K562 (cell line): ENCODE results near the gene TCP11. TPM values are rescaled to one million over a fixed set of nuclear protein-coding genes. Genes with fewer than 3 reads are reported as not detected.

Experiments used
- ATAC-seq: fragments of 200-7000 bp; cut with Tn5 transposase; 3 replicates; pipeline ENCODE4 v1.9.1; 2020; ENCODE audit warnings: moderate library complexity
- BruUV-seq: library from RNA; stranded (reverse); fragments of 400-500 nt; replicated peaks from 2 replicates; lab custom pipeline; 2021; lab: Mats Ljungman, UMichigan
- CTCF ChIA-PET: fragments of 300-600 bp; formaldehyde crosslinking; extraction: SDS; loops from one replicate; lab custom pipeline; 2021; ENCODE audit warnings: low intra/inter-chr PET ratio; lab: Yijun Ruan, JAX
- POLR2A ChIA-PET: fragments of 300-600, 350-650 bp; sonication (Branson Sonifier 250); formaldehyde crosslinking; extraction: SDS; loops from one replicate; lab custom pipeline; 2021; ENCODE audit warnings: antibody characterized with exemption, inconsistent platforms; lab: Yijun Ruan, JAX
- DNase-seq, 4 experiments: peaks; one replicate each; pipeline versions ENCODE4 v3.0.0 to v3.0.0-alpha.2; 2011 to 2018; ENCODE audit warnings: low spot score in 3 of 4, mixed read lengths in 3 of 4; ENCODE audit errors: extremely low read depth in 1 of 4
- FAIRE-seq: peaks from 2 replicates; lab custom pipeline; 2011; peaks lifted over from hg19 to GRCh38; lab: Jason Lieb, UNC
- H2AFZ ChIP-seq: 2 replicates; pipeline ENCODE4 v1.6.0; 2011; ENCODE audit warnings: low read depth, low read length, control low read depth, inconsistent platforms
- H3K27ac ChIP-seq: fragments of 200-600 bp; 3 replicates; pipeline ENCODE4 v1.8.0; 2011; ENCODE audit warnings: low read depth, mild to moderate bottlenecking, control low read depth, inconsistent platforms, low read length, moderate library complexity, mixed read lengths; ENCODE audit errors: extremely low read depth
- H3K27me3 ChIP-seq, 2 experiments: fragments of 300-600 bp in 1 of 2; 2 replicates in 1 of 2; 3 replicates in 1 of 2; pipeline versions ENCODE4 v1.6.0 to v1.8.0; 2011; ENCODE audit warnings: inconsistent platforms in 2 of 2, low read length in 2 of 2, mild to moderate bottlenecking in 1 of 2, mixed read lengths in 1 of 2, moderate library complexity in 1 of 2; ENCODE audit not compliant: control insufficient read depth in 2 of 2, insufficient read depth in 2 of 2
- H3K36me3 ChIP-seq: fragments of 300-600 bp; 3 replicates; pipeline ENCODE4 v1.8.0; 2011; ENCODE audit warnings: mild to moderate bottlenecking, low read length, inconsistent platforms; ENCODE audit not compliant: control insufficient read depth, insufficient read depth
- H3K4me1 ChIP-seq, 2 experiments: fragments of 200-600 bp in 1 of 2; replicated peaks in 1 of 2; 2 replicates in 1 of 2; 3 replicates in 1 of 2; pipeline versions ENCODE4 v1.5.1 to v1.8.0; 2011; ENCODE audit warnings: inconsistent platforms in 2 of 2, low read length in 2 of 2, mild to moderate bottlenecking in 1 of 2, mixed read lengths in 1 of 2, moderate library complexity in 1 of 2; ENCODE audit not compliant: control insufficient read depth in 2 of 2, insufficient read depth in 2 of 2
- H3K4me2 ChIP-seq: 2 replicates; pipeline ENCODE4 v1.6.1; 2011; ENCODE audit warnings: low read length, control low read depth, inconsistent platforms, mixed read lengths; ENCODE audit not compliant: insufficient read depth
- H3K4me3 ChIP-seq: fragments of 200-600 bp; sonication (generic), shearing (Covaris generic); 2 replicates; pipeline ENCODE4 v1.5.1; 2016; ENCODE audit warnings: control low read depth, inconsistent platforms
- H3K79me2 ChIP-seq: fragments of 200-600 bp; 3 replicates; pipeline ENCODE4 v1.8.0; 2011; ENCODE audit warnings: low read length, inconsistent platforms; ENCODE audit not compliant: control insufficient read depth, insufficient read depth
- H3K9ac ChIP-seq, 2 experiments: 2 replicates each; pipeline versions ENCODE4 v1.6.0 to v1.6.1; 2011; ENCODE audit warnings: low read depth in 2 of 2, low read length in 2 of 2, control low read depth in 1 of 2, inconsistent platforms in 1 of 2, mild to moderate bottlenecking in 1 of 2, mixed read lengths in 1 of 2; ENCODE audit not compliant: insufficient read depth in 1 of 2
- H3K9me1 ChIP-seq: one replicate; pipeline ENCODE4 v1.6.0; 2011; ENCODE audit warnings: inconsistent platforms, mild to moderate bottlenecking, low read length, moderate library complexity; ENCODE audit not compliant: control insufficient read depth, insufficient read depth
- H3K9me3 ChIP-seq: replicated peaks from 2 replicates; pipeline ENCODE4 v1.5.1; 2011; ENCODE audit warnings: low read depth, low read length, inconsistent platforms; ENCODE audit not compliant: control insufficient read depth, insufficient read depth
- H4K20me1 ChIP-seq: replicated peaks from 2 replicates; pipeline ENCODE4 v1.6.1; 2011; ENCODE audit warnings: low read length, inconsistent platforms, mixed read lengths; ENCODE audit not compliant: control insufficient read depth, insufficient read depth
- BRCA1 ChIP-seq, 2 experiments: fragments of 450-650 bp in 1 of 2; sonication (generic) in 1 of 2; formaldehyde crosslinking in 1 of 2; IDR thresholded peaks; 2 replicates each; pipeline versions ENCODE4 v1.5.0 to v1.6.1; 2017 to 2020; ENCODE audit warnings: mild to moderate bottlenecking in 1 of 2, missing genetic modification reagents in 1 of 2
- FOS ChIP-seq: IDR thresholded peaks from 3 replicates; pipeline ENCODE4 v1.6.1; 2011; ENCODE audit not compliant: insufficient read length; ENCODE audit errors: extremely low read depth
- GABPB1 ChIP-seq: sonication (generic); formaldehyde crosslinking; IDR thresholded peaks from 2 replicates; pipeline ENCODE4 v1.8.0; 2022; ENCODE audit warnings: mild to moderate bottlenecking, missing genetic modification reagents
- NCOA2 ChIP-seq, 2 experiments: fragments of 450-650 bp; IDR thresholded peaks; 2 replicates each; pipeline ENCODE4 v1.6.1; 2018; ENCODE audit warnings: mild to moderate bottlenecking in 2 of 2, moderate library complexity in 1 of 2; ENCODE audit not compliant: partially characterized antibody in 2 of 2
- PYGO2 ChIP-seq: fragments of 450-650 bp; IDR thresholded peaks from 2 replicates; pipeline ENCODE4 v1.6.1; 2016; ENCODE audit warnings: mild to moderate bottlenecking, missing genetic modification characterization, moderate library complexity, missing compliant biosample characterization
- YBX1 ChIP-seq: fragments of 450-650 bp; IDR thresholded peaks from 2 replicates; pipeline ENCODE4 v1.7.1; 2016; ENCODE audit warnings: mild to moderate bottlenecking
- ZC3H8 ChIP-seq: fragments of 450-650 bp; IDR thresholded peaks from 2 replicates; pipeline ENCODE4 v1.6.1; 2017
- WGBS: fragments of 100-300 bp; shearing (Covaris generic); methylation state at CpG from one replicate; pipeline ENCODE4 v1.1.6; 2016; ENCODE audit warnings: low coverage, mixed read lengths; ENCODE audit not compliant: insufficient coverage; ENCODE audit errors: missing lambda C conversion rate; 5-methylcytosine and 5-hydroxymethylcytosine counted together
- in situ Hi-C: fragments of 300-500 bp; cut with MboI; formaldehyde crosslinking; loops from 4 replicates; pipeline ENCODE4 v1.15.0; 2018; ENCODE audit warnings: inconsistent platforms, mixed read lengths
- intact Hi-C: fragments of 100-400 bp; cut with micrococcal nuclease; formaldehyde crosslinking; loops from 2 replicates; pipeline ENCODE4 v1.14.2; 2022
- polyA plus RNA-seq, 8 experiments: library from polyadenylated mRNA; depleted of rRNA in 4 of 8; stranded (reverse) in 5 of 8; unstranded in 3 of 8; fragments of >200 nt; fragmentation: Nextera tagmentation in 2 of 8; fragmentation: Illumina TruSeq in 1 of 8; extraction: Ambion mirVana in 2 of 8; extraction: Trizol in 1 of 8; gene quantifications; 2 replicates each; pipeline versions ENCODE4 v1.2.1 to v1.2.3, GENCODE V29; 2011 to 2014; ENCODE audit warnings: inconsistent platforms in 1 of 8, missing spikeins in 1 of 8
- total RNA-seq, 7 experiments: library from RNA; depleted of rRNA in 6 of 7; stranded (reverse); fragments of >200 nt in 6 of 7; fragmentation: Illumina TruSeq in 2 of 7; extraction: Trizol in 2 of 7; gene quantifications; 2 replicates each; pipeline versions ENCODE4 v1.2.1 to v1.2.3, GENCODE V29; 2011 to 2021; ENCODE audit warnings: low replicate concordance in 1 of 7

The TCP11 gene
- total and polyA plus RNA-seq, 9 of the 15 experiments (the other 6 are each of a cell fraction or from before 2014, with no cell fraction given): not detected

GRCh38 chr6:35174501-35174900 is 33.4 kb upstream of the TCP11 start:
- H3K79me2 ChIP-seq: no peaks in the 10 kb centered on the region
- no peaks in the 10 kb centered on the region; a peak in 1 of 5 replicates for H3K4me1 ChIP-seq
- H3K4me2 ChIP-seq: no peak overlapping the region
- H3K9ac ChIP-seq: no peak overlapping the region
- ATAC-seq: no peak
- intact Hi-C loops (no loop called here), in situ Hi-C loops (no loop called here)
- H3K4me3 ChIP-seq: no peak overlapping the region
- BruUV-seq: no TSS peak
- CTCF ChIA-PET: no interaction called here
- whole genome bisulfite sequencing: 5% methylated on average over 4 of the region's 4 CpGs
- H3K36me3 ChIP-seq: no peaks in the 10 kb centered on the region
- 0 out of 2 replicates have a peak, but pooled peaks cover under 1% of the 10 kb centered on the region for H3K9me3 ChIP-seq
- no peaks in the 10 kb centered on the region for H3K9me1 ChIP-seq
- TF ChIP-seq YBX1 (no peak), ZC3H8 (no peak), NCOA2 (IDR thresholded peaks at IDR 0.05; ENCODE audit: partially characterized antibody in 2 of 2) (no peak), FOS (no peak), PYGO2 (tag) (no peak)
- TF ChIP-seq, all 486 proteins: peak for 0
- Histone ChIP-seq H4K20me1 (no peaks in the 10 kb centered on the region), H3K27me3 (peaks cover 9 to 30% of the 10 kb centered on the region in 2 experiments), H2AFZ (no peak overlapping the region), H3K27ac (no peak overlapping the region)
- POLR2A ChIA-PET: interaction anchor here (0.6 to 0.9 kb wide), 2 partner anchors 14 to 343 kb away, joined by 3 to 7 read pairs; no protein-coding TSS in a partner anchor
- FAIRE-seq (no peak), DNase-seq (no peak)

GRCh38 chr6:35174088-35174434 is 32.9 kb upstream of the TCP11 start:
- POLR2A ChIA-PET: interaction anchor here (0.6 to 0.9 kb wide), 2 partner anchors 12 to 14 kb away, joined by 4 to 7 read pairs; no protein-coding TSS in a partner anchor
- Histone ChIP-seq H3K79me2 (no peaks in the 10 kb centered on the region), H3K27ac (no peak overlapping the region), H3K9ac (peak overlapping the region in 1 of 2 experiments; percentile 19; a peak in 1 of 4 replicates), H3K9me1 (no peaks in the 10 kb centered on the region), H3K36me3 (no peaks in the 10 kb centered on the region), H3K4me3 (no peak overlapping the region), H3K4me2 (no peak overlapping the region), H3K9me3 (0 out of 2 replicates have a peak, but pooled peaks cover 3% of the 10 kb centered on the region), H3K27me3 (peaks cover 9 to 30% of the 10 kb centered on the region in 2 experiments), H2AFZ (no peak overlapping the region), H3K4me1 (no peaks in the 10 kb centered on the region; a peak in 1 of 5 replicates), H4K20me1 (no peaks in the 10 kb centered on the region)
- ATAC-seq: no peak
- no peak for FAIRE-seq
- TF ChIP-seq GABPB1 (no peak), BRCA1 (IDR thresholded peaks at IDR 0.05) (no peak), BRCA1 (CRISPR knock-in tag; IDR thresholded peaks at IDR 0.05) (0 out of 2 replicates have a peak, but pooled peaks have one; percentile 38)
- no peak for DNase-seq
- 5% methylated on average over 2 of the region's 2 CpGs for WGBS
- BruUV-seq: no TSS peak
- in situ Hi-C loops (no loop called here), intact Hi-C loops (no loop called here)
- CTCF ChIA-PET: no interaction called here
